HepG2 (cell line): ENCODE measurements around the gene ACOT2. TPM values are rescaled to one million over a fixed set of nuclear protein-coding genes. Genes with fewer than 3 reads are reported as not detected.
A peak's percentile ranks its signal among the peaks of the same experiment; 100 is the strongest.

Source experiments
- ARNT ChIP-seq: fragments of 450-650 bp; IDR thresholded peaks from 2 replicates; pipeline ENCODE4 v1.6.1; 2017
- EEA1 ChIP-seq: sonication (generic); formaldehyde crosslinking; IDR thresholded peaks from 2 replicates; pipeline ENCODE4 v1.5.1; 2020; ENCODE audit warnings: mild to moderate bottlenecking, missing genetic modification reagents, borderline replicate concordance
- ELF4 ChIP-seq: sonication (generic); formaldehyde crosslinking; IDR thresholded peaks from 2 replicates; pipeline ENCODE4 v1.5.0; 2020; ENCODE audit warnings: missing genetic modification reagents, mild to moderate bottlenecking, moderate library complexity, borderline replicate concordance
- HIVEP1 ChIP-seq: sonication (generic); formaldehyde crosslinking; IDR thresholded peaks from 2 replicates; pipeline ENCODE4 v1.4.0; 2020; ENCODE audit warnings: mild to moderate bottlenecking, missing genetic modification reagents
- KDM6A ChIP-seq: IDR thresholded peaks from 2 replicates; pipeline ENCODE4 v1.6.1; 2016; ENCODE audit warnings: low read depth
- NFIC ChIP-seq: IDR thresholded peaks from 2 replicates; pipeline ENCODE4 v1.6.1; 2012; ENCODE audit warnings: mild to moderate bottlenecking, low read length, inconsistent platforms
- RFX3 ChIP-seq: IDR thresholded peaks from 2 replicates; pipeline ENCODE4 v1.6.1; 2016; ENCODE audit warnings: missing biosample characterization, missing genetic modification reagents
- SCMH1 ChIP-seq: sonication (generic); formaldehyde crosslinking; IDR thresholded peaks from 2 replicates; pipeline ENCODE4 v1.9.0; 2021; ENCODE audit warnings: missing genetic modification reagents, mild to moderate bottlenecking, borderline replicate concordance
- SOX13 ChIP-seq, 3 experiments: fragments of 450-650 bp in 1 of 3; sonication (generic) in 1 of 3; formaldehyde crosslinking in 1 of 3; IDR thresholded peaks in 2 of 3; conservative IDR thresholded peaks in 1 of 3; 2 replicates each; pipeline versions ENCODE4 v1.5.0 to v1.6.1; 2016 to 2020; ENCODE audit warnings: antibody characterized with exemption in 1 of 3, mild to moderate bottlenecking in 1 of 3, missing compliant biosample characterization in 1 of 3, missing genetic modification reagents in 1 of 3, moderate library complexity in 1 of 3
- TARDBP ChIP-seq: sonication (generic); formaldehyde crosslinking; IDR thresholded peaks from 2 replicates; pipeline ENCODE4 v1.8.0; 2022; ENCODE audit warnings: mild to moderate bottlenecking, missing genetic modification reagents
- ZNF563 ChIP-seq: sonication (generic); formaldehyde crosslinking; IDR thresholded peaks from 2 replicates; pipeline ENCODE4 v1.8.0; 2022; ENCODE audit warnings: mild to moderate bottlenecking, moderate library complexity, missing genetic modification reagents
- ZNF589 ChIP-seq: sonication (generic); formaldehyde crosslinking; conservative IDR thresholded peaks from 2 replicates; pipeline ENCODE4 v1.8.0; 2022; ENCODE audit warnings: mild to moderate bottlenecking, moderate library complexity, missing genetic modification reagents
- ZNF720 ChIP-seq: sonication (generic); formaldehyde crosslinking; IDR thresholded peaks from 2 replicates; pipeline ENCODE4 v1.4.0; 2020; ENCODE audit warnings: missing genetic modification reagents
- ZNF737 ChIP-seq: sonication (generic); formaldehyde crosslinking; IDR thresholded peaks from 2 replicates; pipeline ENCODE4 v1.5.0; 2020; ENCODE audit warnings: missing genetic modification reagents, mild to moderate bottlenecking, borderline replicate concordance
- polyA plus RNA-seq, 8 experiments: library from polyadenylated mRNA; depleted of rRNA in 3 of 8; stranded (reverse) in 7 of 8; unstranded in 1 of 8; fragments of >200 nt; fragmentation: Illumina TruSeq in 4 of 8; extraction: Trizol in 4 of 8; gene quantifications; 2 replicates each; pipeline versions ENCODE4 v1.2.1 to v1.2.3, GENCODE V29; 2011 to 2016; ENCODE audit warnings: low read depth in 4 of 8, missing spikeins in 1 of 8, mixed read lengths in 1 of 8; ENCODE audit not compliant: insufficient read depth in 1 of 8
- total RNA-seq, 5 experiments: library from RNA; depleted of rRNA; stranded (reverse); fragments of >200 nt; fragmentation: Illumina TruSeq; extraction: Trizol; gene quantifications; 2 replicates each; pipeline ENCODE4 v1.2.3, GENCODE V29; 2016; ENCODE audit warnings: low read depth in 1 of 5
- TF ChIP-seq, protein P1 (sequence below): sonication (generic); formaldehyde crosslinking; IDR thresholded peaks from 2 replicates; pipeline ENCODE4 v1.5.1; 2020; ENCODE audit warnings: missing genetic modification reagents, mild to moderate bottlenecking, borderline replicate concordance
- TF ChIP-seq, protein P2 (sequence below): sonication (generic); formaldehyde crosslinking; IDR thresholded peaks from 2 replicates; pipeline ENCODE4 v1.4.0; 2020; ENCODE audit warnings: missing genetic modification reagents
- TF ChIP-seq, protein P3 (sequence below): sonication (generic); formaldehyde crosslinking; IDR thresholded peaks from 2 replicates; pipeline ENCODE4 v1.5.0; 2020; ENCODE audit warnings: mild to moderate bottlenecking, missing genetic modification reagents, moderate library complexity
- TF ChIP-seq, protein P4 (sequence below): sonication (generic); formaldehyde crosslinking; IDR thresholded peaks from 2 replicates; pipeline ENCODE4 v1.4.0; 2020; ENCODE audit warnings: missing genetic modification reagents, low read depth, mild to moderate bottlenecking, borderline replicate concordance
- TF ChIP-seq, protein P5 (sequence below): IDR thresholded peaks from 2 replicates; pipeline ENCODE4 v1.6.1; 2016; ENCODE audit warnings: mild to moderate bottlenecking, missing biosample characterization, missing genetic modification reagents
- TF ChIP-seq, protein P6 (sequence below): sonication (generic); formaldehyde crosslinking; IDR thresholded peaks from 2 replicates; pipeline ENCODE4 v1.8.0; 2022; ENCODE audit warnings: mild to moderate bottlenecking, missing genetic modification reagents, borderline replicate concordance
- TF ChIP-seq, protein P7 (sequence below), 2 experiments: fragments of 450-650 bp in 1 of 2; sonication (generic) in 1 of 2; formaldehyde crosslinking; IDR thresholded peaks; 2 replicates each; pipeline versions ENCODE4 v1.5.0 to v1.8.0; 2020 to 2022; ENCODE audit warnings: mild to moderate bottlenecking in 1 of 2, missing genetic modification reagents in 1 of 2

Gene ACOT2
- total and polyA plus RNA-seq, 2 of the 13 experiments (the other 11 are each of a cell fraction or from before 2014, with no cell fraction given): 60.0 to 110 TPM

DNA sequence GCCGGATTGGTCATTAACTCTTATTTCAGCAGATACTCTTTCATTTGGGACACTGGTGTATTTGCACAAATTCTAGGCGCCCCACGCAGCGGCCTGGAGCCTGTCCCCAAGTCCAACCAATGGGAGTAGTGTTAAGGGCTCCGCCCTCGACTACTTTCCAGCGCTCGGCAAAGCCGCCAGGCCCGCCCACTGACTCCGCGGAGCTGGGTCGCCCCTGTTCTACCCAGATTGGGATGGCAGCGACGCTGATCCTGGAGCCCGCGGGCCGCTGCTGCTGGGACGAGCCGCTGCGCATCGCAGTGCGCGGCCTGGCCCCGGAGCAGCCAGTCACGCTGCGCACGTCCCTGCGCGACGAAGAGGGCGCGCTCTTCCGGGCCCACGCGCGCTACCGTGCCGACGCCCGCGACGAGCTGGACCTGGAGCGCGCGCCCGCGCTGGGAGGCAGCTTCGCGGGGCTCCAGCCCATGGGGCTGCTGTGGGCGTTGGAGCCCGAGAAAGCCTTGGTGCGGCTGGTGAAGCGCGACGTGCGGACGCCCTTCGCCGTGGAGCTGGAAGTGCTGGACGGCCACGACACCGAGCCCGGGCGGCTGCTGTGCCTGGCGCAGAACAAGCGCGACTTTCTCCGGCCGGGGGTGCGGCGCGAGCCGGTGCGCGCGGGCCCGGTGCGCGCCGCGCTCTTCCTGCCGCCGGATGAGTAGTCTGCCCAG is 43.5 kb downstream of the ACOT2 start, which contains the start of gene ACOT6 (continued):
- TF ChIP-seq HIVEP1 (CRISPR knock-in tag): no peak
- TF ChIP-seq ZNF737 (CRISPR knock-in tag): no peak
- TF ChIP-seq, protein P1, sequence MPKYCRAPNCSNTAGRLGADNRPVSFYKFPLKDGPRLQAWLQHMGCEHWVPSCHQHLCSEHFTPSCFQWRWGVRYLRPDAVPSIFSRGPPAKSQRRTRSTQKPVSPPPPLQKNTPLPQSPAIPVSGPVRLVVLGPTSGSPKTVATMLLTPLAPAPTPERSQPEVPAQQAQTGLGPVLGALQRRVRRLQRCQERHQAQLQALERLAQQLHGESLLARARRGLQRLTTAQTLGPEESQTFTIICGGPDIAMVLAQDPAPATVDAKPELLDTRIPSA (CRISPR knock-in tag): no peak
- TF ChIP-seq TARDBP (CRISPR knock-in tag): peak; percentile 34; the same call in 1 of the 2 replicates
- no peak for TF ChIP-seq SOX13 (IDR thresholded peaks at IDR 0.05)
- TF ChIP-seq SOX13 (CRISPR knock-in tag; conservative IDR thresholded peaks at IDR 0.05 in 1 of 2, IDR thresholded peaks at IDR 0.05 in 1 of 2): no peak
- no peak for TF ChIP-seq ZNF720
- TF ChIP-seq, protein P2, sequence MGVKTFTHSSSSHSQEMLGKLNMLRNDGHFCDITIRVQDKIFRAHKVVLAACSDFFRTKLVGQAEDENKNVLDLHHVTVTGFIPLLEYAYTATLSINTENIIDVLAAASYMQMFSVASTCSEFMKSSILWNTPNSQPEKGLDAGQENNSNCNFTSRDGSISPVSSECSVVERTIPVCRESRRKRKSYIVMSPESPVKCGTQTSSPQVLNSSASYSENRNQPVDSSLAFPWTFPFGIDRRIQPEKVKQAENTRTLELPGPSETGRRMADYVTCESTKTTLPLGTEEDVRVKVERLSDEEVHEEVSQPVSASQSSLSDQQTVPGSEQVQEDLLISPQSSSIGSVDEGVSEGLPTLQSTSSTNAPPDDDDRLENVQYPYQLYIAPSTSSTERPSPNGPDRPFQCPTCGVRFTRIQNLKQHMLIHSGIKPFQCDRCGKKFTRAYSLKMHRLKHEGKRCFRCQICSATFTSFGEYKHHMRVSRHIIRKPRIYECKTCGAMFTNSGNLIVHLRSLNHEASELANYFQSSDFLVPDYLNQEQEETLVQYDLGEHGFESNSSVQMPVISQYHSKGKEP (CRISPR knock-in tag): no peak
- TF ChIP-seq KDM6A (CRISPR knock-in tag): no peak
- no peak for TF ChIP-seq ELF4 (CRISPR knock-in tag)
- TF ChIP-seq, protein P3, sequence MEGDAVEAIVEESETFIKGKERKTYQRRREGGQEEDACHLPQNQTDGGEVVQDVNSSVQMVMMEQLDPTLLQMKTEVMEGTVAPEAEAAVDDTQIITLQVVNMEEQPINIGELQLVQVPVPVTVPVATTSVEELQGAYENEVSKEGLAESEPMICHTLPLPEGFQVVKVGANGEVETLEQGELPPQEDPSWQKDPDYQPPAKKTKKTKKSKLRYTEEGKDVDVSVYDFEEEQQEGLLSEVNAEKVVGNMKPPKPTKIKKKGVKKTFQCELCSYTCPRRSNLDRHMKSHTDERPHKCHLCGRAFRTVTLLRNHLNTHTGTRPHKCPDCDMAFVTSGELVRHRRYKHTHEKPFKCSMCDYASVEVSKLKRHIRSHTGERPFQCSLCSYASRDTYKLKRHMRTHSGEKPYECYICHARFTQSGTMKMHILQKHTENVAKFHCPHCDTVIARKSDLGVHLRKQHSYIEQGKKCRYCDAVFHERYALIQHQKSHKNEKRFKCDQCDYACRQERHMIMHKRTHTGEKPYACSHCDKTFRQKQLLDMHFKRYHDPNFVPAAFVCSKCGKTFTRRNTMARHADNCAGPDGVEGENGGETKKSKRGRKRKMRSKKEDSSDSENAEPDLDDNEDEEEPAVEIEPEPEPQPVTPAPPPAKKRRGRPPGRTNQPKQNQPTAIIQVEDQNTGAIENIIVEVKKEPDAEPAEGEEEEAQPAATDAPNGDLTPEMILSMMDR: no peak
- TF ChIP-seq SCMH1 (CRISPR knock-in tag): no peak
- TF ChIP-seq, protein P4, sequence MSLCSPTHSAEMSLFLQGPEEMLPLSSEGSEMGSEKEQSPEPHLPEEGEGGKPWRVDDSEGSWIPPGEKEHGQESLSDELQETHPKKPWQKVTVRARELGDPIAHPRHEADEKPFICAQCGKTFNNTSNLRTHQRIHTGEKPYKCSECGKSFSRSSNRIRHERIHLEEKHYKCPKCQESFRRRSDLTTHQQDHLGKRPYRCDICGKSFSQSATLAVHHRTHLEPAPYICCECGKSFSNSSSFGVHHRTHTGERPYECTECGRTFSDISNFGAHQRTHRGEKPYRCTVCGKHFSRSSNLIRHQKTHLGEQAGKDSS (CRISPR knock-in tag): peak; percentile 57; the same call in 1 of the 2 replicates
- no peak for TF ChIP-seq NFIC
- TF ChIP-seq, protein P5, sequence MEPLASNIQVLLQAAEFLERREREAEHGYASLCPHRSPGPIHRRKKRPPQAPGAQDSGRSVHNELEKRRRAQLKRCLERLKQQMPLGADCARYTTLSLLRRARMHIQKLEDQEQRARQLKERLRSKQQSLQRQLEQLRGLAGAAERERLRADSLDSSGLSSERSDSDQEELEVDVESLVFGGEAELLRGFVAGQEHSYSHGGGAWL (CRISPR knock-in tag): 0 out of 2 replicates have a peak, but pooled peaks have one; percentile 21
- no peak for TF ChIP-seq ARNT
- TF ChIP-seq, protein P6, sequence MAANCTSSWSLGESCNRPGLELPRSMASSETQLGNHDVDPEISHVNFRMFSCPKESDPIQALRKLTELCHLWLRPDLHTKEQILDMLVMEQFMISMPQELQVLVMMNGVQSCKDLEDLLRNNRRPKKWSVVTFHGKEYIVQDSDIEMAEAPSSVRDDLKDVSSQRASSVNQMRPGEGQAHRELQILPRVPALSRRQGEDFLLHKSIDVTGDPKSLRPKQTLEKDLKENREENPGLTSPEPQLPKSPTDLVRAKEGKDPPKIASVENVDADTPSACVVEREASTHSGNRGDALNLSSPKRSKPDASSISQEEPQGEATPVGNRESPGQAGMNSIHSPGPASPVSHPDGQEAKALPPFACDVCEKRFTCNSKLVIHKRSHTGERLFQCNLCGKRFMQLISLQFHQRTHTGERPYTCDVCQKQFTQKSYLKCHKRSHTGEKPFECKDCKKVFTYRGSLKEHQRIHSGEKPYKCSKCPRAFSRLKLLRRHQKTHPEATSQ (CRISPR knock-in tag): no peak
- TF ChIP-seq, protein P7, sequence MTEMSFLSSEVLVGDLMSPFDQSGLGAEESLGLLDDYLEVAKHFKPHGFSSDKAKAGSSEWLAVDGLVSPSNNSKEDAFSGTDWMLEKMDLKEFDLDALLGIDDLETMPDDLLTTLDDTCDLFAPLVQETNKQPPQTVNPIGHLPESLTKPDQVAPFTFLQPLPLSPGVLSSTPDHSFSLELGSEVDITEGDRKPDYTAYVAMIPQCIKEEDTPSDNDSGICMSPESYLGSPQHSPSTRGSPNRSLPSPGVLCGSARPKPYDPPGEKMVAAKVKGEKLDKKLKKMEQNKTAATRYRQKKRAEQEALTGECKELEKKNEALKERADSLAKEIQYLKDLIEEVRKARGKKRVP (CRISPR knock-in tag; IDR thresholded peaks at IDR 0.05): no peak
- no peak for TF ChIP-seq RFX3
- TF ChIP-seq ZNF563: no peak; the same call in 1 of the 2 replicates
- TF ChIP-seq ZNF589: no peak
- no peak for TF ChIP-seq EEA1
